Breast epithelium (tissue), 4 donors: ENCODE measurements around the gene COL8A1. TPM values are rescaled to one million over a fixed set of nuclear protein-coding genes. Genes with fewer than 3 reads are reported as not detected.

Source experiments
- DNase-seq, 2 donors: peaks; one replicate each; pipeline ENCODE4 v3.0.0-alpha.2; 2019; ENCODE audit warnings: low spot score in 2 of 2
- H3K27ac ChIP-seq, 2 donors: fragments of 200-600 bp; sonication (generic) in 1 of 2; one replicate each; pipeline ENCODE4 v1.5.1; 2016 to 2019; ENCODE audit warnings: mild to moderate bottlenecking in 1 of 2
- H3K27me3 ChIP-seq, 2 donors: fragments of 200-600 bp; sonication (generic) in 1 of 2; one replicate each; pipeline versions ENCODE4 v1.5.1 to v1.6.0; 2017 to 2019; ENCODE audit warnings: control low read depth in 1 of 2, mild to moderate bottlenecking in 1 of 2
- H3K36me3 ChIP-seq: fragments of 200-600 bp; one replicate; pipeline ENCODE4 v1.5.1; 2019
- H3K4me1 ChIP-seq, 2 donors: fragments of 200-600 bp; sonication (generic); one replicate each; pipeline ENCODE4 v1.5.1; 2016 to 2019; ENCODE audit warnings: control low read depth in 1 of 2
- H3K4me3 ChIP-seq, 3 donors: fragments of 200-600 bp; sonication (generic); 1 replicate in 2 of 3; 2 replicates in 1 of 3; pipeline ENCODE4 v1.5.1; 2016 to 2019; ENCODE audit warnings: mild to moderate bottlenecking in 3 of 3, moderate library complexity in 2 of 3
- H3K9me3 ChIP-seq, 2 donors: fragments of 200-600 bp; sonication (generic) in 1 of 2; one replicate each; pipeline ENCODE4 v1.5.1; 2016 to 2019; ENCODE audit warnings: control low read depth in 1 of 2
- POLR2A ChIP-seq: fragments of 450-650 bp; IDR thresholded peaks from one replicate; pipeline ENCODE4 v1.6.1; 2016; ENCODE audit warnings: antibody characterized with exemption, mild to moderate bottlenecking, moderate library complexity
- POLR2AphosphoS5 ChIP-seq, 3 donors: sonication (generic); formaldehyde crosslinking; IDR thresholded peaks; one replicate each; pipeline ENCODE4 v1.6.1; 2017; ENCODE audit warnings: antibody characterized with exemption in 3 of 3
- intact Hi-C: fragments of 100-400 bp; cut with DNase I; formaldehyde crosslinking; loops from one replicate; pipeline ENCODE4 v1.15.1; 2023; ENCODE audit warnings: low total_unique reads
- total RNA-seq, 3 donors: library from RNA; depleted of rRNA; stranded (reverse); fragments of >200 nt; gene quantifications; one replicate each; pipeline ENCODE4 v1.1.0, GENCODE V29; 2016
- TF ChIP-seq, protein P1 (sequence below), 3 donors: fragments of 450-650 bp; IDR thresholded peaks; one replicate each; pipeline ENCODE4 v1.5.1; 2016 to 2017; ENCODE audit warnings: antibody characterized with exemption in 3 of 3, mild to moderate bottlenecking in 3 of 3, moderate library complexity in 3 of 3

The COL8A1 gene
- total RNA-seq, 3 donors from 2014 or later = 9.2 to 43.6 (median 13.6) TPM

DNA sequence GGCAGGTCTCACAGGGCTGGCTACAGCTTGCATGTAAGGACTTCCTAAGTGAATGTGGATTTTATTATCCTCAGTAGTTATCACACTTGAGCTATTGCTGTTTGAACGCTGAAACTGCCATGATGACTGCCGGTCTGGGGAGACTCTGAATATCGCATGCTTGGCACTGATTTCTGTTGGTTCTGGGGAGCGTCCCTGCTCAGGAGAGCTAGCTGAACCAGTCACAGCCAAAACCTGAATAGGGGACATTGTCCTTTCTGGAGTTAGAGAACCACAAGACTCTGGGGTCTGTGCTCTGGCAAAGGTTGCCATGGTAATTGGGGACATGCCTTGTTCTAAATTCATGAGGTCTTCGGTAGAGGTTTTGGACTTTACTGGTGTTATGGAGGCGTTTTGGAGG lies 210.0 kb downstream of the COL8A1 start:
- Histone ChIP-seq H3K9me3 (no peaks in the 10 kb centered on the region), H3K27ac (peak overlapping the region in 1 of 2 donors; percentile 29), H3K4me1 (no peaks in the 10 kb centered on the region), H3K27me3 (no peaks in the 10 kb centered on the region), H3K4me3 (no peak overlapping the region), H3K36me3 (no peaks in the 10 kb centered on the region)
- DNase-seq = no peak
- intact Hi-C loops = no loop called here
- TF ChIP-seq, protein P1, sequence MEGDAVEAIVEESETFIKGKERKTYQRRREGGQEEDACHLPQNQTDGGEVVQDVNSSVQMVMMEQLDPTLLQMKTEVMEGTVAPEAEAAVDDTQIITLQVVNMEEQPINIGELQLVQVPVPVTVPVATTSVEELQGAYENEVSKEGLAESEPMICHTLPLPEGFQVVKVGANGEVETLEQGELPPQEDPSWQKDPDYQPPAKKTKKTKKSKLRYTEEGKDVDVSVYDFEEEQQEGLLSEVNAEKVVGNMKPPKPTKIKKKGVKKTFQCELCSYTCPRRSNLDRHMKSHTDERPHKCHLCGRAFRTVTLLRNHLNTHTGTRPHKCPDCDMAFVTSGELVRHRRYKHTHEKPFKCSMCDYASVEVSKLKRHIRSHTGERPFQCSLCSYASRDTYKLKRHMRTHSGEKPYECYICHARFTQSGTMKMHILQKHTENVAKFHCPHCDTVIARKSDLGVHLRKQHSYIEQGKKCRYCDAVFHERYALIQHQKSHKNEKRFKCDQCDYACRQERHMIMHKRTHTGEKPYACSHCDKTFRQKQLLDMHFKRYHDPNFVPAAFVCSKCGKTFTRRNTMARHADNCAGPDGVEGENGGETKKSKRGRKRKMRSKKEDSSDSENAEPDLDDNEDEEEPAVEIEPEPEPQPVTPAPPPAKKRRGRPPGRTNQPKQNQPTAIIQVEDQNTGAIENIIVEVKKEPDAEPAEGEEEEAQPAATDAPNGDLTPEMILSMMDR (IDR thresholded peaks at IDR 0.05) = no peak
- TF ChIP-seq POLR2AphosphoS5 (IDR thresholded peaks at IDR 0.05) = no peak
- TF ChIP-seq POLR2A = no peak

Other genes starting within 250 kb of the COL8A1 start
- gene CMSS1, start 179.3 kb downstream of the COL8A1 start, total RNA-seq = 10 to 100 TPM; 15.5 to 35.4 (median 16.1) TPM